Medulla oblongata (tissue), 1 donor: ENCODE data around the gene ADRM1.

Experiments
- DNase-seq: peaks from one replicate; pipeline ENCODE4 v3.0.0-alpha.2; 2015; ENCODE audit errors: extremely low spot score

Gene ADRM1

DNA sequence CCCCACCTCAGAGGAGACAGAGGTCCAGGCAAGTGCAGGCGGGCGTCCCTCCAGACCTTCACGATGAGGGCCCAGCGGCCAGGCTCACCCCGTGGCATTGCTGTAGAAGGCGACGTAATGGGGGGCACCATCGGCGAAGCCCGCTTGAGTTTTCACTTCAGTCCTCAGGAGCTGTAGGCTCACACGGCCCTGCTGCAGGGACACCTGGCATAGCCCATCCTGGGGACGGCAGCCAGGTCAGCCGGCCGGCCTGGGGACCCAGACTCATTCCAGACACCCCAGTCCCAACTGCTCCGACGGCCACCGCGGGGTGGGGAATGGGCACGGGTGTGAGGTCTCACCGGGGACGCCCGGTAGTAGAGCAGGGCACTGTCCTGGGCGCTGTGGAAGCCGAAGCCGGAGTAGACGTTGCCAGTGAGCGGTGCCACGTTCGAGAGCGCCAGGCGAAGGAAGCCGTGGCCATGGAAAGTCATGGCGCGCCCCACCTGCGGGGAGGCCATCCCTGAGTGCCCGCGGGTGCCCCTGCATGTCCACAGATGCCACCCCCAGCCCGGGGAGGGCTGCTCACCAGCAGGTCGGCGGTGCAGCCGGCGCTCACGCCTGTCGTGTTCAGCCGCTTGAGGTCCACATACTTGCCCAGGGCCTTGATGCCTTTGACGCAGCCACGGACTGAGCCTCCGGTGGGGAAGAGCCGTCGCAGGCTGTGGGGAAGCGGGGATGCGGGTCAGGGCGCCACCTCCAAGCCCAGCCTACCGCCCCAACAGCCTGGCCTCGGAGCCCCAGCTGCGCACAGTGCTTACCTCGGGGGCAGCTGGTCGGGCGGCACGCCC, 9.2 kb downstream of the ADRM1 start:
- DNase-seq, result no peak

DNA sequence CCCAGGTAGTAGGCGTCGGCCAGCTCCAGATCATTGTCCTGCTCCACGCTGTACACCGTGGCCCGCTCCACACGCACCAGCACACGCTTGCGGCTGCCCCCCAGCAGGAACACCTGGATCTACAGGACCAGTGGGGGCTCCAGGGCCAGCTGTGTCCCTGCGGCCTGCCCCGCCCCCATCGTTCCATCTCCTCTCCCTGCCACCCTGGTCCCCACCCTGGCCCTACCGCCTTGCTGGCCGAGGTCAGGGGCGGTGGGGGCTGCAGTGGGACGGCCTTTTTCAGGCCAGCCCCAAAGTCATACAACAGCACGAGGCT, 9.8 kb downstream of the ADRM1 start:
- DNase-seq, result no peak

DNA sequence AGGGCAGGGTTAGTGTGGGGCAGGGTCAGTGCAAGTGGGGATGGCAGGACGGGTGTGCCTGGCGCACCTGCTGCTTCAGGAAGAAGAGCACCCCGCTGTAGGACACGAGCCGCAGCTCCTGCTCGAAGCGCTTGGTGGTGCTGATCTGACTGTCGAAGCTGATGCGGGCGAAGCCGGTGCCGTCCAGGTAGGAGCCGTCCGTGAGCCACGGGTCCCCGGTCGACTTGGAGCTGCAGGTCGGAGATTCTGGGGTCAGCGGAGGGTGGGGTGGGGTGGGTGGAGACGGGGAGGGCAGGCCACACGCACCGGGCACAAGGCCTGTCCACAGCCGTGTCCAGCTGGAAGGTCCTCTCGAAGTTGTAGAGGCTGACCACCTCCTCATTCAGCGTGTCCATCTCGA, 10.2 kb downstream of the ADRM1 start:
- no peak for DNase-seq

DNA sequence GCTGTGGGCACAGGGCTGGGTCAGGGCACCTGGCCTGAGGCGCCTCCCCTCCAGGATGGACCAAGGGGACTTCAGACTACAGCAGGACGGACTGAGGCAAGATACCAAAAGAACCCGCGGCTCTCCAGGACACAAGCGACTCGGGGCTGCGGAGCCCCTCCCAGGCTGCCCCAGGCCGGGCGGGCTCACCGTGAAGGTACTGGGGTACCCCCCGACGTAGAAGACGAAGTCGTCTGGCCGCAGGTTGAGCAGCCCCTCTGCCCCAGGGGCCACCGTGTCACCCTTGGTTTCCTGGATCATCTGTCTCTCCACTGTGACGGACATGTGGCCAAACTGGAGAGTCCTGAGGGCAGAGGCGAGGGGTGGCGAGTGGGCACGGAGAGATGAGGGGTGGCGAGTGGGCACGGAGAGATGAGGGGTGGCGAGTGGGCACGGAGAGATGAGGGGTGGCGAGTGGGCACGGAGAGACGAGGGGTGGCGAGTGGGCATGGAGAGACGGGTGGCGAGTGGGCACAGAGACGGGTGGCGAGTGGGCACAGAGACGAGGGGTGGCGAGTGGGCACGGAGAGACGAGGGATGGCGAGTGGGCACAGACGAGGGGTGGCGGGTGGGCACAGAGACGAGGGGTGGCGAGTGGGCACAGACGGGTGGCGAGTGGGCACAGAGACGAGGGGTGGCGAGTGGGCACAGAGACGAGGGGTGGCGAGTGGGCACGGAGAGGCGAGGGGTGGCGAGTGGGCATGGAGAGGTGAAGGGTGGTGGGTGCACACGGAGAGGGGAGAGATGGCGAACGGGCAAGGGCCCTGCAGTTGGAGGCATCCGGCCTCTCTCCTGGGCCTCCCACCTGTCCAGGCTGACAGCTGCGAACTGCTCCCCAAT, 10.9 kb downstream of the ADRM1 start:
- DNase-seq, result no peak

DNA sequence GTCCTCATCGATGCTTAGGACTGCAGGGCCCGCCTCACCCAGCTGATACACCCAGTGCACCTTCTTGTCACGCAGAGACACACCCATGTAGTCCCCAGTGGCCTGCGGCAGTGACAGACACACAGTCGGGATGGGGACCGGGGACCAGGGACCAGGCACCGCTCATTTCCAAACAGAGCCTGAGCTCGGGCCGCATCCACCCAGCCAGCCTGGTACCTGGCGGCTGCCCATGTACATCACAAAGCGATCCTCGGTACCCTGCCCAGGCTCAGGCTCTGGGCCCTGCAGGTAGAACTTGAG, 11.5 kb downstream of the ADRM1 start:
- no peak for DNase-seq

DNA sequence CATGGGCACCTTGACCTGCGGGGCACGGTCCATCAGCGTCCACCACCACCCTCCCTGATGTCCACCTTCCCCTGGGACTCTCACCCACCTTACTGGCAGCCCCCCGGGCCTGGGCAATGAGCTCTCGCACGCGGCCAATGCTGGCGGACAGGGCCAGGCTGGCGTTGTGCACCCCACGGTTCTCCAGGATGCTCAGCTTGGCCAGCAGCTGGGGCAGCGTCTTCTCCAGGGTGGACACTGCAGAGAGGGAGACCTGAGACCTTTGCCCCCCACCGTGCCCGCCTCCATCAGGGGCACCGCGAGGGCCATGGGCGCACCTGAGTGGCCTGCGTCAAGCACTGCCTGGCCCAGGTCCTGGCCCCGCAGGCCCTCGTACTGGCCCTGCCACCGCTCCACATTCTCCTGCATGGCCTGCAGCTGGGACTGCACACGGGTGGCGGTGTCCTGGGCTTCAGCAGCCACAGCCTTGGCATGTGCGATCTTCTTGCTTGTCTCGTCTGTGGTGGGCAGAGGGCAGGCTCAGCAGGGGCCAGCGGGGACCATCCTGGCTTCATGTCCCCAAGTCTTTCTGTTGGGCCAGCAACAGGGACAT, 12.0 kb downstream of the ADRM1 start:
- DNase-seq, result no peak

DNA sequence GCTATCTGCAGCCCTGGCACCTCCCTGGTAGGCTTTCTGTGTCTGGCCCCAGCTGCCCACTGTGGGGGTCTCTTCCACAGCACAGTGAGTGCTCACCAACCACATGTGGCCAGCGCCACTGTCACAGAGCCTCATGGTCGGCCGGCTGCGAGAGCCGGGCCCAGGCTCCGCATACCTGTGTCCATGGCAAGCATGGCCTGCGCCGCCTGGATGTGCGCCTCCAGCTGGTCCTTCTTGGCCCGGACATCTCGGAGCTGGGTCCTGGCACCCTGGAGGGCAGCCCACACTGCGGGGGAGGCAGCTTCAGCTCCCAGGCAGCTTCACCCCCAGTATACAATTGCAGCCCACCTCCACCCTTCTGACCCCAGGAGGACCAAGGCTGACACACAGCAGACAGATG, 13.0 kb downstream of the ADRM1 start:
- no peak for DNase-seq

DNA sequence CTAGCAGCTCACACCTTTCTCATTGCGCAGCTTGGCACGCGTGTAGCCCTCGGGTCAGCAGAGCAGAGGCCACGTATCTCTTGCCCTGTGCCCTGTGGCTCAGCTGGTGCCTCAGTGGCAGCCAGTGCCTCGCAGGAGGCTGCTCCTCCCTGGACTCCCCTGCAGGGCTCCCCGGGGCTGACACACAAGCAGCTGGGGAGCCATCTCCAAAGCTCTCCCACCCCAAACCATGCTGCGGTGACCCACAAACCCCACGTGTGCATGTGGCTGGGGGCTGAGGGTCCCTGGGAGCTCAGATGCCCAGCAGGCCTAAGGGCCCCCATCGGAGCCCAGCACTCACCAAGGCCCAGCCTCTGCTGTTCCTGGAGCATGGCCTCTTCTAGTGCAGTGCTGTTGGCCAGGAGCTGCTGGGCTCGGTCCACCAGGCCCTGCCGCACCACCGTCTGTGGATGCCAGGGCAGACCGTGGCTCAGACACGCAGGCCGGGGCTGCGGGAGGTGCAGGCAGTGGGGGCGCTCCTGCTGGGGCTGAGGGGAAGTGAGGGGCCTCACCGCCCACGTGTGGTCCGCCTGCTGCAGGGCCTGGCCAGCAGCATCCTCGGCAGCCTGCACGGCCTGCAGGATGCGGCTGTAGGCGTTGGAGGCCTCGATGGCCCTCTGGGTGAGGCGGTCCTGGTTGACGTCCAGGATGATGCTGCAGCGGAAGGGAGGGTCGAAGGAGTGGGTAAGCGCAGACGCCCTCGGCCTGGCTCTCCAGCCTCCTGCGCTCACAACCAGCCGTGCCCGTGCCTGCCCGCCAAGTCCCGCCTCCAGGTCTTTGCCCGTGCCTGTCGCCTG, 13.8 kb downstream of the ADRM1 start:
- DNase-seq, result no peak

DNA sequence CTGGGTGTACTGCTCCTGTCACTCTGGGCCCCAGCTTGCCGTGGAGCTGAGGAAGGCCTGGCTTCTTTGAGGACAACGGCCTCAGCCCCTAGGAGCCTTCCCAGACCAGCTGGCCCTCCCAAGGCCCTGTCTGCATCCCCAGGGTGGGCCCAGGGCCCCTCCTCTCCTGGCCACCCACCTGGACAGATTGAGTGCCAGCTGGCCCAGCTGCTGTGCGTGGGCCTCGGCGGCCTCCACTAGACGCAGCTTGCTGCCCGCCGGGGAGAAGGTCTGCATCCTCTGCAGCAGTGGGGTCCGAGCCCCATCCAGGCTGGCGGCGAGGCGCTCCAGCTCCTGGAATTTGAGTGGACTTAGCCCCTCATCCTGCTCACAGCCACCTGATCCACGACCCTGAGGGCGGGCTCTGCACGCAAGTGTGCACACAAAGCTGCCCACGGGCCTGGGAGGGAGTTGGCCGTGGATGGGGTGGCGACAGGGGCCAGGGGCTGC, 14.4 kb downstream of the ADRM1 start:
- no peak for DNase-seq

DNA sequence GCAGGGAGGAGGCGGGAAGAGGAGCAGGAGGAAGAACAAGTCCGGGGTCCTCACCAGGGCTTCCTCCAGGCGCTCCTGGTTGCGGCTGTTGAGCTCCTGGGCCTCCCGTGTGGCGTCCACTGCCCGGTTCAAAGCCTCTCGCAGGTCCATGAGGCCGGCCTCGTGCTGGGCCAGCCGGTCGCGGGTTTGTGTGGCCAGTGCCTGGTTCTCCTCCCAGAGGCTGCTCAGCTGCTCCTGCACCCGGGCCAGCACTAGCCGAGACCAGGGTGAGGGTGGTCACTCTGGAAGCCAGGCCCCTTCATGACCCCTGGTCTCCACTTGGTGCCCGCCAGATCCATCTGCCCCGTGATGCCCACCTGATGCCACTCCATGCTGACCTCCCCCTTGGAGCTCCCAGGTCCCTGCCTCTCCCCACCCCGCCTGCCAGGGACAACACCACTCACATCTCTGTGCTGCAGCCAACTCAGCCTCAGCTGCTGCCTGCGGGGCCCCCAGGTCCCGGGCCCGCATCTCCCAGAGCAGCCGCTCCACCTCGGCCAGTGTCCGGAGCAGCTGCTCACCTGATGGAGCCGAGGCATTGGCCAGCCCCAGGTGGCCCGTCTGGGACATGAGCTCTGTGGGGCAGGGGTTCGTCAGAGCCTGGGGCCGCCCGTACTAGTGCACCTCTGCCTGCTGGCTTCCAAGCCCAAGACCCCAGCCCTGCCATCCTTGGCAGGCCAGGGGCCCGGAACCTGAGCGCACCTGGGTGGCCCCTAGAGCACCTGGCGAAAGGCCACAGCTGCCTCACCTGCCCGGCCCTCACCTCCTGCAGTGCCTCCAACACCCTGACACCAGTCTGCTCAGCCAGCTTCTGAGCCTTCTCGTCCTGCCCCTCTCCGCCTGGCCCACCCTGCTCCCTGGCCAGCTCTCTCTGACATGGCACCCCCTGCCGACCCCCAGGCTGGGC, 15.9 kb downstream of the ADRM1 start:
- no peak for DNase-seq

DNA sequence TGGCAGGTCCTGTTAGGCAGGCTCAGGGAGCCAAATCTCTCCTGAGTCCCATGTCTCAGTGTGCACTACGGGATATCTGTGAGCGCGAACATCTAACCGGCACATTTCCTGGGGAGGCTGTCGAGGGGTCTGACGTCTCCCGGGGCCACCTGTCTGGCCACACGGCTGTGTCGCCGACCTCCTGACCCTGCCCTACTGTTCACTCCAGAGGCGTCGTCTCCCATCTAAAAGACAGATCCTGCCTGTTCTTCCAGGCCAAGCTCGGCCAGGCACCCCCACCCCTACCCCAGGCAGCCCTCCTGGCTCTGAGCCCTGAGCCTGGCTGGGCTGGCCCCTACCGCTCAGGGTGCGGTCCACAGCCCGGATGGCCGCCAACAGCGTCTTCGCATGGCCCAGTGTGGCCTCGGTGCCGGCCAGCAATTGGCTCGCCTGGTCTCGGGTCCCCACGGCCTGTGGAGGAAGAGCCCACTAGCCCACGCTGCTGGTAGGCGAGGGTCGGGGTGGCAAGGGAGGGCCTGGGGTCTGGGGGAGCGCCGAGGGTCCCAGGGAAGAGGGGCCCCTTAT, 16.6 kb downstream of the ADRM1 start:
- DNase-seq, result no peak

DNA sequence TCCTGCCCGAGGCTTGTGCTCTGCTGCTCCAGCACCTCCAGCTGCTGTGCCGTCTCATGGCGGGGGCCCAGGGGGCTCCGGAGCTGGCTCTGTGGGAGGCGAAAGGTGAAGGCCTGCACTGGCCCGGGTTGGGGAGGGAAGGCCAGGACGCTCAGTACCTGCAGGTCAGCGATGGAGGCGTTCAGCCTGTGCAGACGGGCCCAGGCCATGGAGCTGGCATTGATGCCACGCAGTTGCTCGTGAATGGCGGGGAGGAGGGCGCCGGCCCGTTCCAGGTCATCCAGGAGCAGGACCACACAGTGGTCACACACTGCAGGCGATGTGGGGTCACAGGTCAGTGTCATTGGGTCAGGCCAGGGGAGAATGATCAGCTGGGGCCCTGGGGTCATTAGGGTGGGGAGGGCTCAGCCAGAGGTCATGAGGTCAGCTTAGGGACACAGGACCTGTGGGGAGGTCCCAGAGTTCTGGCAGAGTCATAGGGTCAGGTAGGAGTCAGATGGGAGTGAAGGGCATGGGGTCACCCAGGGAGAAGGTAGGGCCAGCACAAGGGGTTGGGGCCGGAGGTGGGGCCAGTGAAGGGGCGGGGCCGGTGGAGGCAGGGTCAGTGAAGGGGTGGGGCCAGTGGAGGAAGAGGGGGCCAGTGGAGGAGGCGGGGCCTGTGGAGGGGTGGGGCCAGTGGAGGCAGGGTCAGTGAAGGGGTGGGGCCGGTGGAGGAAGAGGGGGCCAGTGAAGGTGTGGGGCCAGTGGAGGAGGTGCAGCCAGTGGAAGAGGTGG, 18.0 kb downstream of the ADRM1 start:
- no peak for DNase-seq

DNA sequence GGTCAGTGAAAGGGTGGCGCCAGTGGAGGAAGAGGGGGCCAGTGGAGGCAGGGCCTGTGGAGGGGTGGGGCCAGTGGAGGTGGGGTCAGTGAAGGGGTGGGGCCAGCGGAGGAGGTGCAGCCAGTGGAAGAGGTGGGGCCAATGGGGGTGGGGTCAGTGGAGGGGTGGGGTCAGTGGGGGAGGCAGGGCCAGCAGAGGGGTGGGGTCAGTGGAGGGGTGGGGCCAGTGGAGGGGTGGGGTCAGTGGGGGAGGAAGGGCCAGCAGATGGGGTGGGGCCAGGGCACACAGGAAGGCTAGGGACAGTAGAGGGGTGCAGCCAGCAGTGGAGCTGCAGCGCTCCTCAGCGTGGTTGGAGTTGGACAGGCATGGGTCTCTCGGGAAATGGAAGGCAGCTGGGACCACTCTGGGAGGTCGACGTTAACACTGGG, 18.7 kb downstream of the ADRM1 start:
- DNase-seq, result no peak

DNA sequence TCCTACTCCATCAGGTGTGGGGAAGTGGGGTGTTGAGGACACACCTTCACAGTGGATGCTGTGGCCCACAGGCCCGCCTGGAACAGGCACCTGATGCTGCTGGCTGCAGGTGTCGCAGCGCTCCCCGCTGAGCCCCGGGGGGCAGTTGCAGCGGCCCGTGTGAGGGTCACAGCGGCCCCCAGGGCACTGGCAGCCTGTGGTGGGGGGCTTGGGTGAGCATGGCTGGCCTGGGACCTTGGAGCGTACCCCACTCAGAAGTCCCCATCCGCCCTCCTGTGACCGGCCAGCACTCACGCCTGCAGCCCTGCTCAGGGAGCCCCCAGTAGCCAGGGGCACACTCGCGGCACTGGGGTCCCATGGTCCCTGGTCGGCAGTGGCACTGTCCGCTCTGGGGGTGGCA, 19.2 kb downstream of the ADRM1 start:
- no peak for DNase-seq

DNA sequence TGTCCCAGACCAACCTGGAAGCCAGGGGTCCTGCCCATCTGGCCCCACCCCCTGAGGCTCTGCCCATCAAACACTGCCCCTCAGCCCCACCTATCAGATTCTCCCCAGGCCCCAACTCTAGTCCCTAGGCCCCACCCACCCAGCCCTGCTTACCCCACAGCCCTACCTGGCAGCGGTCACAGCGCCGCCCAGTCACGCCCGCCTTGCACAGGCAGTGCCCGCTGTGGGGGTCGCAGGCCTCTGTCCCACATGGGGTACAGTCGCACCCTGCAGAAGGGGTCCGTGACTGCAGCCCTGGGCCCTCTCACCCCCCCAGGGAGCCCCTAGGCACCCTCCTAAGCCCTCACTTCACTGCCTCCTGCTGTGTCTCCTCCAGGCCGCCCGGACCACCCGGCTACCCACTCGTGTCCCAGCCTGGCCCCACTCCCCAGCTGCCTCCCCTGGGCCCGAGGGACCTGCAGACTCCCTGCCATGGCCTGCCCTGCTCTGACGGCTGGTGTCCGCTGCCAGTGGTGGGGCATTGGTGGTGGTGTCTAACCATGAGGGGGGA, 19.8 kb downstream of the ADRM1 start:
- no peak for DNase-seq

DNA sequence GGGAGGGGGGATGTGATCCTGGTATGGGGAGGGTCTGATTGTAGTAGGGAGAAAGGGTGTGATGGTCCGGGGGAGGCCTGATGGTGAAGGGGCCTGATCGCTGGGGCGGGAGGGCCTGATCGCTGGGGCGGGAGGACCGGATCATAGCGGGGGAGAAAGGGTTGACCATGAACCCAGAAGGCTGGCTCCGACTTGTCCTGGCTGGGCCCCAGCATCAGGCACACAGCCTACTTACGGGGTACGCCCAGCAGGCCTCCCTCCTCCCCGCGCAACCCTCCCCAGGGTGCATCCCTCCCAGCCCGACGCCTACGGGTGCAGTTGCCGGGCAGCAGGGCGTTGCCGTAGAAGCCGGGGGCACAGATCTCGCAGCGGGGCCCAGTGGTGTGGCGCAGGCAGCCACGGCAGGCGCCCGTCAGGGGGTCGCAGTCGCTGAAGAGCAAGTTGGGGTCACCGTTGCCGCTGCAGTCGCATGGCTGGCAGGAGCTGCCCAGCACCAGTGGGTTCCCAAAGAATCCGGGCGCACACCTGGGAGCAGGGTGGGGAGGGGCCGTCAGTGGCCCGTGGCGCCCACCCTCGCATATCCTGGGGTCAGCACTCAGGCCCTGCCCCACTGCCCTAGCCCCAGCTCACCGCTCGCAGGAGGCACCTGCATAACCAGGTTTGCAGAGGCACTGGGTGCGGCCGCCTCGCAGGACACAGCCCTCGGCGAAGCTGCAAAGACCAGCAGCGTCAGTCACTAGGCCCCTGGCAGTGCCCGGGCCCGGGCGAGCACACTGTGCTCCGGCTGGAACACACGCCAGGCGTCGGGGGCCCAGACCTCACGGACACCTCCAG, 20.6 kb downstream of the ADRM1 start:
- DNase-seq, result no peak

DNA sequence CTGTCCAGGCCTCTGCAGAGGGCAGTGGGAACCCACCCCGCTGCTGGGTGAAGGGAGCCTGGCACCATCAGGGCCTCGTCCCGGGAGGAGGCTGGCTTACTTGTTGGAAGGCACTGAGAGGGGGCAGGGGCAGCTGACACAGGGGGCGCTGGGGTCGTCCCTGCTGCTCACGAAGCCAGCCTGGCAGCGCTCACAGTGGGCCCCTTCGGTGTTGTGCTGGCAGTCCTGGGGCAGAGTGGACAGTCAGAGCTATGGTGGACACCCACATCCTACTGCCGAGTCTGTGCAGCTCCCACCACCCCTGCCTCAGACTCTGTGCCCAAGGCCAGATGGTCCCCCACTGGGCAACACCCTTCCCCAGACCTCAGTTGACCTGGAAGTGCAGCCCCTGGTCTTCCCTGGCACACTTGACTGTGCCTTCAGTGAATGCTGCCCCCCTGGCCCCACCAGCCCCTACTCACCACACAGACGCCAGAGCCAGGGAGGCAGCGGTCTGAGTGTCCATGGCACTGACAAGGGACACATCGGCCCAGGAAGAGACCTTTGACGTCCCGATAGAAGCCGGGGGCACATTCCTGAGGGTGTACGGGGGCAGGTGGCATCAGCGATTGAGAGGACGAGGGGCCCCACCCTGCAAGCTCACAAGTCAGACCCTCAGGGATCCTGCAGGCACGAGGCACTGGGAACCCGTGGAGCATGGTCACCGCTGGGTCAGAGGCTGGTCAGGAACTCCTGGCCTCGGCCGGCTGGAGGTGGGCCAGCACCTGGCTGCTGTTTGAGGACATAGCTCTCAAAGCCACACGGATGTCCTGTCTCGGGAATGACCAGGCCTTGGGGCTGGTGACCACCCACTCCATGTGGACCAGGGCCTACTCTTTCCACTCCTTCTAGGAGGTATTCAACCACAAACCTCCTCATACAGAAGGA, 21.4 kb downstream of the ADRM1 start:
- DNase-seq, result no peak
